Kidney capillary endothelial cell (primary cell): Measurements from ENCODE around the gene CD1C.
"Not testable (repeated sequence)": the region's sequence is repeated elsewhere in the genome, so short reads cannot be mapped to it uniquely, and the experiment has no call there.

Source experiments
- DNase-seq: peaks from one replicate; pipeline ENCODE4 v3.0.0-alpha.2; 2018; ENCODE audit warnings: low spot score

CD1C gene

DNA sequence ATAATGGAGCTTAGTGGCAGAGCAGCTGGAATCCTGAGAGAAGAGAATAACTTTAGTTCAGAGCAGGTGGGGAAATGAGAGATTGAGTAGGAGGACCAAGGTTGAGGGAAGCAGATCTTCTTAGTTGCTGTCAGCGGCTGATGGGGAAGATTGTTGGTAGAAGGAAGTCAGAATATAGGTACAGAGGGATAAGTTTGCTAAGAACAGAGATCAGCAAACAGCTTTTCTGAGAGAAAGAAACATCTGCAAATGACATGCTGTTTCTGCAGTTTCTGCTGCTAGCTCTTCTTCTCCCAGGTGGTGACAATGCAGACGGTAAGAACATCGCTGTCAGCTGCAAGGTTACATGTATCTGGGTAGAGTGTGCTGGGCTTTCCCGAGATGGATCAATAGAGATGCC, at the start of gene CD1C:
TSS of gene CD1C (plus strand) at position 113 of the 400 bp plus-strand sequence. CDS start at position 255, 142 bp downstream.
- no peak for DNase-seq

DNA sequence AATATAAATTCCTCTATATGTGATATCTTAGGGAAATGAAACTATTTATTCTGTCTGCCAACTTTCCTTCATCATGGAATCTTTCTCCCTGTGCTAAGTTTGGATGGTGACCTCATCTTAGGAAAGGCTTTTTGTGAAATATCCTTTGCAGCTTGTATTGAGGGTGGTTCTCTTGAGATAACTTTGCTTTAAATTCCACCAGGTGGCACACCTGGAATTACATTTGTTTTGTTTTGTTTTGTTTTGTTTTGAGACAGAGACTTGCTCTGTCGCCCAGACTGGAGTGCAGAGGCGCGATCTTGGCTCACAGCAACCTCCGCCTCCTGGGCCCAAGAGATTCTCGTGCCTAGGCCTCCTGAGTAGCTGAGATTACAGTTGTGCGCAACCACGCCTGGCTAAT, 43.1 kb upstream of the CD1C start:
- DNase-seq = no peak

GRCh38 chr1:158248118-158248517, 41.6 kb upstream of the CD1C start:
- DNase-seq = no peak

GRCh38 chr1:158248771-158249170, 41.0 kb upstream of the CD1C start:
- no peak for DNase-seq

GRCh38 chr1:158249646-158250045, 40.1 kb upstream of the CD1C start:
- no peak for DNase-seq

DNA sequence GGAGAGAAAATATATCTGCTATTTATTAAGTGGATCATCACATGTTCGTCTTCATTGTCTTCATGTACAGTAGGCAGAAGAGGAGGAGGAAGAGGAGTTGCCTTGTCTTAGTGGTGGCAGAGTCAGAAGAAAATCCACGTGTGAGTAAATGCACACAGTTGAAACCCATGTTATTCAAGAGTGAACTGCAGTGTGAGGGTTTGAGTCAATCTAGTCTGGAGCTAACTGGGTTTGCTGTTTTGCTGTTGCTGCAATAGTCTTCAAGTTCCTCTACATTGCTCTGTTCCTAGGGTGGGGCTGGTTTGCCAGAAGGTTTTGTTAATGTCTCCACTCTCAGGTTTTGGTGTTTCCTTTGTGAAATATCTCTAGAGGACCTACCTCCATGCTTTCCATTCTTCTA, 38.6 kb upstream of the CD1C start:
- DNase-seq = no peak

- no peak for DNase-seq
Measured at GRCh38 chr1:158255656-158256055, 34.1 kb upstream of the CD1C start.

- not testable (repeated sequence) for DNase-seq
Measured at GRCh38 chr1:158256747-158257146, 33.0 kb upstream of the CD1C start.

DNA sequence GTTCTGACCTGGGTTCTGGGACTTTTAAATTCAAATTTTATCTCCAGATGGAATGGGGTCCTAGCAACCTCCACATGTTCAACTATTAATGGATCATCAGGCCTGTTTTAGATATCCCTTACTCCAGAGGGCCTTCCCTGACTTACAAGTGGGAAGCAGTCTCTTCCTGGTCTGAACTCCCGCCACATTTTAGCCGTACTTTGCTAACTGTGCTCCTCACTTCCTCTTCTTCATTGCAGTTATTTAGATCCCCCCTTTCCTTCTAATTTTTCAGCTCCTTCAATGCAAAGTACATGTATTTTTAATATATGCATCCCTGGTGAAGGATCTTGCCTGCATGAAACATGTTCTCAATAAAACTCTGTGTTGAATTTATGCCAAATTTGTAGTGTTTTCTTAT, 31.8 kb upstream of the CD1C start:
- DNase-seq = no peak

DNA sequence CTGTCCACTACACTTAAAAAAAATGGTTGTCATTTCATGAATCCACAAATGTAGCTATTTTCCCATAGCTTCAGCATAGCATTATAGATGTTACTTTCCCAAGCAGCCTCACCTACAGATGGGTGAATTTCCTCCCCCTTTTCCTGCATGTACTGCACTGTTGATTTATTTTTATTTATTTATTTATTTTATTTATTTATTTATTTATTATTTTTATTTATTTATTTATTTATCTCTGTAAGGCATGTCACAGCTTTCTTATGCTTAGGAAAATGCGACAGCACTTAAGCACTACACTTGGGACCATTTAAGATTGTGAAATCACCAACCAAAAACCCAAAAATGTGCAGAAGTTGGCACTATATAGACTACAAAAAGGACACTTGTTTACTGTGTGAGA, 30.6 kb upstream of the CD1C start:
- DNase-seq = no peak

DNA sequence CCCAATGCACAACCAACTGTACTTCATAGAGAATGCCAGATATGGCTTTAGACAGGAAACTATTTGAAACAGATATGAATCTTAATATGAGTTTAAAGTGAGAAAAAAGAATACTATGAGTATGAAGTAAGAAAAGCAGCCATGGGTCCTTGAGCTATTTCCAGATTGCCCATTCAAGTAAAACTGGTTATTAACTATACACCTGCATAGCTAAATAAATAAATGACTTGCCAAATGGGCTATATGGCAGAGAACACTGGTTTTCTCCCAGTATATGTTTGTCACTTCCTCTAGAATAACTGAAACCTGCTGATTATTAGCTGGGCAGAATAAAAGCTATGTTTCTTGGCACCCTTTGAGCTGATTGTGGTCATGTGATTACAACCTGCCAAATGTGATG, 17.0 kb upstream of the CD1C start:
- no peak for DNase-seq

GRCh38 chr1:158274797-158275196, 14.9 kb upstream of the CD1C start:
- no peak for DNase-seq

- DNase-seq = not testable (repeated sequence)
Measured at GRCh38 chr1:158282421-158282820, 7.3 kb upstream of the CD1C start.

DNA sequence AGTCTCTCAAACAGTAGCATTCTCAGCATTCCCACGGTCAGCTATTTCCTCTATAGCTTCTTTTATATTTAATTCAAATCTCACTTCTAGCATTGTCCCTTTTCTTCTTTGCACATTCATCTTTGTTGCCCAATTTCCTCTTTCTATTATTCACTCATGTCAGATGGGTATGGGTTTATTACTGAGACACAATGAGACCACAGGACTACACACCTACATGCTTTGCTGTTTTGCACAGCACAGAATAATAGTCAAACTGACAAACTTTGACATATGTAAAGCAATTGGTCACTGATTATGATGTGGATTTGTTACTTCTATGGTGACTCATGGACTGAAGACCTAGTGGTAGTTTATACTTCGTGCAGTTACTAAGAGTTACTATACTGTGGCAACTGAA, 5.8 kb upstream of the CD1C start:
- DNase-seq = no peak

DNA sequence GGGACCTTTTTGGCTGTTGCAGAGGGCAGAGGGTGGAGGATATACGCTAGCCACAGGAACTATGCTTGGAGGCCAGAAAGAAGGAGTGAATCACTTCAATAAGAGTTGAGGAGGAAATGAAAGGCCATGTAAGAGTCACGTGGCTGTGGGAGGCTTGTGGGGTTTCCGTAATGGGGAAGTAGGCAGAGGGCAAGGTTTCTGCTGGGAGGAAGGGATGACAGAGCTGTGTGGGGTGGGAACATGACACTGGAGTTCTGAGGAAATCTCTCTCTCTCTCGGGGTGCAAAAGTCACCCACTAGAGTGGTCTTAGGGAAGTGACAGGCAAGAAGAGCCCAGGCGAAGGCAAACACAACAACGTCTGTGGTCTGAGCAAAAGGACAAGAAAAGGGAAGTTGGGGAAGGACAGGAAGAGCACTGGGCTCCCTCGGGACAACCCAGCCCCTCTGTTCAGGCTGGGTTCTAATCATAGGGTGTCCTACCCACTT, 3.9 kb upstream of the CD1C start:
- DNase-seq = no peak

DNA sequence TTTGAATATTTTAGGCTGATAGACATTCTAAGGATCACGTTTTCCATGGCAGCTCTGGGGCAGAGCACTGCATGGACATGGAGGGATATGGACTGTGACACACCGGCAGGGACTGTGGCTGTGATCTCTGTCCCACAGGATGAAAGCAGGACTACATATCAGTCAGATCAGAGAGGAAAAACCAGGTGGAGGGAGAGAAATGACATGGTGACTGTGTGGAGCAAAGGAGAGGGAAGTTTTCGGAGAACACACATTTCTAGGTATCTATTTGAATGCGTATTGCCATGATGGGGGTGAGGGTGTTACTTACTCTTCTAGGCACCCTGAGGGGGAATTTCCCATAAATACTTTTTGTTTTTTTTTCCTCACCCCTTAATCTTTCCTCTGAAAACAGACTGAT, 3.2 kb upstream of the CD1C start:
- DNase-seq = no peak

GRCh38 chr1:158286941-158287346, 2.8 kb upstream of the CD1C start:
- no peak for DNase-seq

- DNase-seq = no peak
Measured at GRCh38 chr1:158290321-158290844, 660 bp downstream of the CD1C start.

DNA sequence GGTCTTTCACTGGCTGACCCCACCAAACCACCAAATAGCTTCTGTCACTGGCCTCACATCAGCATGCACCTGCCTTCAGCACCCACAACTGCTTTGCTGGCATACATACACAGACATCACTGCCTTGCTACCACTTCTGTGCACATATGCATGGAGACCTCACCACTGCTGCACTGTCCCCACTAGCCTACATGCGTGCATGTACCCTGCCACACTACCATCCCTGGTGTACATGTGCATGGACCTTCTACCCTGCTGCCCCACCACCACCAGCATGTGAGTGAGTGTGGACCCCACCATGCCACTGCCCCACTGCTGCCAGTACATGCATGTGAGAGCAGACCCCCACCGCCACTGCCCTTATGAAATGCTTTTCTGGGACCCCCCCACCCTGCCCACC, 6.1 kb downstream of the CD1C start:
- no peak for DNase-seq

GRCh38 chr1:158310623-158311022, 20.9 kb downstream of the CD1C start:
- DNase-seq = no peak

DNA sequence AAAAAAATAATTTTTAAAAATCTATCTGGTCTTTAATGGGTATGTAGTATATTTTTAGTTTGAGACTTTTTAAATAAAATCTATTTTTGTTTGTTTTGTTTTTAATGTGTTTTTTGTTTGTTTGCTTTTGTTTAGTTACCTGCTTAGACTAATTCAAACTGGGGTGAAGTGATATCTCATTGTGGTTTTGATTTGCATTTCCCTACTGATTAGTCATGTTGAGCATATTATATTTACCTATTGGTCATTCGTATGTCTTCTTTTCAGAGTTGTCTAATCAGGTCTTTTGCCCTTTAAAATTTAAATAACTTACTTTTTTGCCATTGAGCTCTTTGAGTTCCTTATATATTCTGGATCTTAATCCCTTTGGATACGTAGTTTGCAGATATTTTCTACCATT, 21.3 kb downstream of the CD1C start:
- DNase-seq = no peak

DNA sequence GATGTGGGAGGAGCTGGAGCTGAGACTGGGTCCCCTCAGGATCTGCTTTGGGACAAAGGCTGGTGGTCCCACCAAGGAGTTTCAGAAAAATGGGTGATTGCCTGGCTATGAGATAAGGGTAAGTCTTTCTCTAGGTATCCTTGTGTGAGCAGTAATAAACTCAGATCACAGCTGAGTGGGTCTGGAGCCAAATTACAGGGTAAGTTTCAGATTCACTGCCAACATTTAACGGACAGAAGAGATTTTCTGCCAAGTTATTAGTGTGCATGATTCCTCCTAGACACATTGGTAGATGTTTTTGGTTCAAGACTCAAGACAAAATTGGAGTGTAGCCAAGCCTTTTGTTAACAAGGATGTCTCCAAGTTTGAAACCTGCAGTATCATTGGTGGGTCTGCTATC, 34.1 kb downstream of the CD1C start:
- DNase-seq = no peak

DNA sequence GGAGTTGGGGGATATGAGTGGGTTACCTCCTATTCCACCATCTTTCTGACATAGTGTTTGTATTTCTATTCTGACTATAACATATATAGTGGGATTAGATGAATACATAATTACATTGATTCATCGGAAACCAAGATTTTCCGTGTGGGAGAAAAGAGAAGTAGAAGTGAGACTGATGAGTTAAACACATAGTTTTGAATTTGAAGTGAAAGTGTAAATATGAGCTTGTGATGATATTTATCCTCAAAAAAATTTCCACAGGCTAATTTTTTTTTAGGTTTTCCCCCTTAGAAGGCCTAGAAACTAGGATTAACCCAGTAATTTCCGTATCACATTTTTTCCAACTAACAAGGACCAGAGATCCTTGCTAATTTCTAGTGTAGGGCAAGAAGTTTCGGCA, 34.7 kb downstream of the CD1C start:
- DNase-seq = no peak

DNA sequence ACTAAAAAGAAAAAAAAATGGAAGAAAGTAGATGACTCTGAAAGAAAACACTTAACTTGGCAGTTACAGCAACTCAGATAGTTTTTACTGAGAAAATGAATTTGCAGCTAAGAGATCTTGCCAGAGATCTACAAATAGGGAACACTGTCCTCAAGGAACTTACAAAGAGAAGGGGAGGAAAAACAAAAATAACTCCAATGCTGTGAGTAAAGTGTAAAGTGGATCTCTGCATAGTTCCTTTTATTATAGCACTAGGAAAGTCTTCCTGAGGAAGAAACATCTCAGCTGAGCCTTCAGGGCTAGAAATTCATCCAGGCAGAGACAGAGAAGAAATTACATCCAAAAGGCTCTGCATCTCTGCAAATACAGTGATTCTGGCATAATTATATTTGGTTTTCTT, 37.8 kb downstream of the CD1C start:
- no peak for DNase-seq

DNA sequence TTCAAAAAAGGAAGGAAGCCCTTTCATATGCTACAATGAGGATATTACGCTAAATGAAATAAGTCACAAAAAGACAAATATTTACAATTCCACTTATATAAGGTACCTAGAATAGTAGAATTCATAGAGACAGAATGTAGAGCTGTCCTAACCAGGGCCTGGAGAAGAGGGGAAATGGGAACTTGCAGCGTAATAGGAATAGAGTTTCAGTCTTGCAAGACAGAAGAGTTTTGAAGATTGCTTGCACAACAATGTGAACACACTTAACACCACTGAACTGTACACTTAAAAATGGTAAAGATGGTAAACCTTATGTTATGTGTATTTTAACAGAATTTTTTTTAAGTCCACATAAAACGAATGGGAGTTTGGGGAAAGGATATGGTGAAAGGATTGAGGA, 38.7 kb downstream of the CD1C start:
- no peak for DNase-seq
